C4-2B (cell line): Measurements from ENCODE around the gene HMBS.
A peak's percentile ranks its signal among the peaks of the same experiment; 100 is the strongest.

ENCODE experiments used
- CTCF ChIP-seq: fragments of 450-650 bp; conservative IDR thresholded peaks from 2 replicates; pipeline ENCODE4 v1.5.1; 2017; ENCODE audit warnings: mild to moderate bottlenecking
- ZFX ChIP-seq: fragments of 450-650 bp; IDR thresholded peaks from 2 replicates; pipeline ENCODE4 v1.6.1; 2017

DNA sequence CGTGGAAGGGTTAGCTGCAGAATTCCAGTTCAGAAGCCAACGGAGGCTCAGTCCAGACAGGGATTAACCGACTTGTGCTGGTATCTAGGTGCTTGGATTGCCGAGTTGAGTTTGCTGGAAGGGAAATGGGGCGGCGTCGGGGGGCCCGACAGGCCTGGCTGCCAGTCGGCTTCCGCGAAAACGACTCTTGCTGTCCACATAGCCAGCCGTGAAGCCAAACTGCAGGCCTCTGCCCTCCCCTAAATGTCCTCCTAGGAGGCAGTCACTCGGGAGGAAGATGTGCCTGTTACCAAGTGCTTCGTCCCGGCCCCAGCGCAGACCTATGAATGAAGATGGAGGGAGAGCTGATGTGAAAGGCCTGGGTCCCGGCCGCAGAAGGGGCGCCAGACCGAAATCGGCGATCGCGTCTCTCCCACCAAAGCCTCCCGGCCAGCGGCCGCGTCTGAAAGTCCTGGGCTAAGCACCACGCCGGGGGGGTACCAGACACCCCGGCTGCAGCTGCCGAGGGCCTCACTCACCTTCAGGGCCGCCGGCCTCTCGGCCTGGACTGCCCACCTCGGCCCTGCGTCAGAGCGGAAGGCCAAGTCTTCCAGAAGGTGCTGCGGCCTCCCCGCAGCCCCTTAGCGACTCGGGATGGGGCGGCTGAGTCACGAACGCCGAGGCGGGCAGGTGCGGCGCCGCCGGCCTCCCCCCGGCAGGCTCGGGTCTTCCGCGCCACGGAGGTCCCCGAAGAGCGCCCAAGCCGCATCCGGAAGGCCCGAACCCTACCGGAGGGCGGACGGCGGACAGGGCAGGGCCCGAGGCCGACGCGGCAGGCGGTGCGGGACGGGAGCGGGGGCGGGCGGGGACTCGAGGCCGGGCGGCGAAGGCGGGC, 9.5 kb downstream of the HMBS start:
- TF ChIP-seq CTCF, result no peak
- TF ChIP-seq ZFX, result peak; percentile 40; the same call in 1 of the 2 replicates
